ENCODE measurements around the gene STAG2.

STAG2 gene

DNA sequence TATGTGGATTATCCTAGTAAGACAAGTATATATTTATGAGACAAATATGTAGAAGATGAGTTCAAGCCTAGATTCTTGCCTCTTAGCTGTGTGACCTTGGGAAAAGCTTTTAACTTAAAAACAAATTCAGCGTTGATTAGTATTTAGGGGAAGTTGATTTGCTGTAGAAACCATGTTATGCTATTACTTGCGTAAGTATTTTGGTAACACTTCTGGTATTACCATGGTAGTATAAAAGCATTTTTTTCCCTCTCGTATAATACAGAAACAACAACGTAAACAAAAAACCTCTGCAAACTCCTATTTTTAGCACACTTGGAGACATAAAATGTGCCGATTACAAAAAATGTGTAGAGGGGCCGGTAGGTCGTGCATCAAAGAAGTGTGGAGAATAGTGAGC is 33.2 kb downstream of the STAG2 start:
- H3K4me3 ChIP-seq (ENCODE audit: low read depth, low read length): no peak overlapping the region
- TF ChIP-seq, protein P1, sequence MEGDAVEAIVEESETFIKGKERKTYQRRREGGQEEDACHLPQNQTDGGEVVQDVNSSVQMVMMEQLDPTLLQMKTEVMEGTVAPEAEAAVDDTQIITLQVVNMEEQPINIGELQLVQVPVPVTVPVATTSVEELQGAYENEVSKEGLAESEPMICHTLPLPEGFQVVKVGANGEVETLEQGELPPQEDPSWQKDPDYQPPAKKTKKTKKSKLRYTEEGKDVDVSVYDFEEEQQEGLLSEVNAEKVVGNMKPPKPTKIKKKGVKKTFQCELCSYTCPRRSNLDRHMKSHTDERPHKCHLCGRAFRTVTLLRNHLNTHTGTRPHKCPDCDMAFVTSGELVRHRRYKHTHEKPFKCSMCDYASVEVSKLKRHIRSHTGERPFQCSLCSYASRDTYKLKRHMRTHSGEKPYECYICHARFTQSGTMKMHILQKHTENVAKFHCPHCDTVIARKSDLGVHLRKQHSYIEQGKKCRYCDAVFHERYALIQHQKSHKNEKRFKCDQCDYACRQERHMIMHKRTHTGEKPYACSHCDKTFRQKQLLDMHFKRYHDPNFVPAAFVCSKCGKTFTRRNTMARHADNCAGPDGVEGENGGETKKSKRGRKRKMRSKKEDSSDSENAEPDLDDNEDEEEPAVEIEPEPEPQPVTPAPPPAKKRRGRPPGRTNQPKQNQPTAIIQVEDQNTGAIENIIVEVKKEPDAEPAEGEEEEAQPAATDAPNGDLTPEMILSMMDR (IDR thresholded peaks at IDR 0.05; ENCODE audit: low read depth, low read length, missing control alignments): no peak
- no peak for DNase-seq (ENCODE audit: low read depth)
- in situ Hi-C loops (cut with HindIII; ENCODE audit: low sequenced_read_pairs): no loop called here

- no peak overlapping the region for H3K4me3 ChIP-seq (ENCODE audit: low read depth, low read length)
- DNase-seq (ENCODE audit: low read depth): no peak
- TF ChIP-seq, protein P1 (IDR thresholded peaks at IDR 0.05; ENCODE audit: low read depth, low read length, missing control alignments): no peak
- in situ Hi-C loops (cut with HindIII; ENCODE audit: low sequenced_read_pairs): no loop called here
These were observed 40.1 kb downstream of the STAG2 start for GRCh38 chrX:124001581-124001980.

- DNase-seq (ENCODE audit: low read depth): no peak
- in situ Hi-C loops (cut with HindIII; ENCODE audit: low sequenced_read_pairs): no loop called here
- TF ChIP-seq, protein P1 (IDR thresholded peaks at IDR 0.05; ENCODE audit: low read depth, low read length, missing control alignments): no peak
- no peak overlapping the region for H3K4me3 ChIP-seq (ENCODE audit: low read depth, low read length)
These were observed 43.7 kb downstream of the STAG2 start for GRCh38 chrX:124005228-124005627.

DNA sequence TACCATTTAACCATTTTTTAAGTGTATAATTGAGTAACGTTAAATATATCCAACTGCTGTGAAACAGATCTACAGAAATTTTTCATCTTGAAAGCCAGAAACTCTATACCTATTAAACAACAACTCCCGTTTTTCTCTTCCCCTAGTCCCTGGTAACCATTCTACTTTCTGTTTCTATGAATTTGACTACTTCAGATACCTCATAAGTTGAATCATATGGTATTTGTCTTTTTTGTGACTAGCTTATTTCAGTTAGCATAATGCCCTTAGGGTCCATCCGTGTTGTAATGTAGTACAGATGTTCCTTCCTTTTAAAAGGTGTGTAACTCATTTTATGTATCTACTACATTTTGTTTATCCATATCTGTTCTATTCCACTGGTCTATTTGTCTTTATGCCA is 48.7 kb downstream of the STAG2 start:
- in situ Hi-C loops (cut with HindIII; ENCODE audit: low sequenced_read_pairs): no loop called here
- no peak overlapping the region for H3K4me3 ChIP-seq (ENCODE audit: low read depth, low read length)
- no peak for DNase-seq (ENCODE audit: low read depth)
- TF ChIP-seq, protein P1 (IDR thresholded peaks at IDR 0.05; ENCODE audit: low read depth, low read length, missing control alignments): no peak

DNA sequence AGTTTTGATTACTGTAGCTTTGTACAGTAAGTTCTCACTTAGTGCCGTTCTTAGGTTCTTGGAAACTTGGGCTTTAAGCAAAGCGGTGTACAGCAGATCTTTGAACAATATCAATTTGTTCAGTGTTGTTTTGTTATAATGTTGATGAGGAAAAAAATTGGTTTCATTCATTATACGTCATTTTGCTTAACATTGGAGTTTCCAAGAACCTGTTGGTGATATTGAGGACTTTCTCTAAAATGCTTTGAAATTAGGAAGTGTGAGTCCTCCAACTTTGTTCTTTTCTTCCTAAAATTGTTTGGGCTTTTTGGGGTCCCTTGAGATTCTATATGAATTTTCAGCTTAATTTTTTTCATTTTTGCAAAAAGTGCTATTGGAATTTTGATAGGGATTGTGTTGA is 49.1 kb downstream of the STAG2 start:
- H3K4me3 ChIP-seq (ENCODE audit: low read depth, low read length): no peak overlapping the region
- DNase-seq (ENCODE audit: low read depth): no peak
- in situ Hi-C loops (cut with HindIII; ENCODE audit: low sequenced_read_pairs): no loop called here
- TF ChIP-seq, protein P1 (IDR thresholded peaks at IDR 0.05; ENCODE audit: low read depth, low read length, missing control alignments): no peak

- TF ChIP-seq, protein P1 (IDR thresholded peaks at IDR 0.05; ENCODE audit: low read depth, low read length, missing control alignments): no peak
- DNase-seq (ENCODE audit: low read depth): no peak
- in situ Hi-C loops (cut with HindIII; ENCODE audit: low sequenced_read_pairs): no loop called here
- H3K4me3 ChIP-seq (ENCODE audit: low read depth, low read length): no peak overlapping the region
These were observed 54.2 kb downstream of the STAG2 start for GRCh38 chrX:124015721-124016120.

DNA sequence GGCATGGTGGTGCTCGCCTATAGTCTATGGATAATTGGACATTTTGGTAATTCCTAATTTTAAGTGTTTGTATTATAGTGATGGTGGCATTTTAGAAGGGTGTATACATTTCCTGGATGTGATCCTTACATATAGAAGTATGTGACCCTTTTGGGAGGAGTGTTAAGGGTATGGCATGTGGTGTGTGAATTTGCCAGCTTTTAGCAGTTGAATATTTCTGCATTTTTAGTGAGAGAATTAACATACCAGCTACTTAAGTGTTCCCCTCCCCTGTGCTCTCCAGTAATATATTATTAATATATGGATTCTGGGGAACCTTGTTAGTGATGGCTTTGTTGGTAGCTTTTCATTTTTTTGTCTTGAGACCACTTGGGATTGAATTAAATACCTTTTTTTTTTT is 55.3 kb downstream of the STAG2 start:
- in situ Hi-C loops (cut with HindIII; ENCODE audit: low sequenced_read_pairs): no loop called here
- no peak for DNase-seq (ENCODE audit: low read depth)
- TF ChIP-seq, protein P1 (IDR thresholded peaks at IDR 0.05; ENCODE audit: low read depth, low read length, missing control alignments): no peak
- H3K4me3 ChIP-seq (ENCODE audit: low read depth, low read length): no peak overlapping the region

Data from astrocyte of the cerebellum (primary cell).